Osteoblast (primary cell): ENCODE data around the gene ING4. TPM values are rescaled to one million over a fixed set of nuclear protein-coding genes. Genes with fewer than 3 reads are reported as not detected.

Experiments
- DNase-seq: peaks from one replicate; pipeline ENCODE4 v3.0.0; 2011; ENCODE audit warnings: low spot score, mixed read lengths; ENCODE audit not compliant: insufficient read length; ENCODE audit errors: missing footprints
- H2AFZ ChIP-seq: 2 replicates; pipeline ENCODE4 v1.6.0; 2011; ENCODE audit warnings: mild to moderate bottlenecking, low read length
- H3K27ac ChIP-seq: 2 replicates; pipeline ENCODE4 v1.5.1; 2011; ENCODE audit warnings: mild to moderate bottlenecking, low read depth, low read length, moderate library complexity
- H3K27me3 ChIP-seq: 2 replicates; pipeline ENCODE4 v1.6.0; 2012; ENCODE audit warnings: mild to moderate bottlenecking, control low read depth, inconsistent platforms, low read length, moderate library complexity; ENCODE audit not compliant: insufficient read depth
- H3K36me3 ChIP-seq: 2 replicates; pipeline ENCODE4 v1.5.1; 2011; ENCODE audit warnings: mild to moderate bottlenecking, low read length, control low read depth, moderate library complexity; ENCODE audit not compliant: insufficient read depth
- H3K4me1 ChIP-seq: 2 replicates; pipeline ENCODE4 v1.5.1; 2011; ENCODE audit warnings: mild to moderate bottlenecking, low read length, control low read depth, moderate library complexity; ENCODE audit not compliant: insufficient read depth
- H3K4me2 ChIP-seq: 2 replicates; pipeline ENCODE4 v1.6.0; 2011; ENCODE audit warnings: mild to moderate bottlenecking, low read length; ENCODE audit not compliant: insufficient read depth
- H3K4me3 ChIP-seq: fragments of 200-600 bp; sonication (generic); 3 replicates; pipeline ENCODE4 v1.5.1; 2012; ENCODE audit warnings: mild to moderate bottlenecking, low read length, inconsistent platforms; ENCODE audit not compliant: insufficient read depth
- H3K79me2 ChIP-seq: 2 replicates; pipeline ENCODE4 v1.6.0; 2012; ENCODE audit warnings: mild to moderate bottlenecking, low read length, control low read depth, inconsistent platforms; ENCODE audit not compliant: insufficient read depth
- H3K9me3 ChIP-seq: 2 replicates; pipeline ENCODE4 v1.5.1; 2011; ENCODE audit warnings: low read depth, low read length, control low read depth
- H4K20me1 ChIP-seq: 2 replicates; pipeline ENCODE4 v1.6.0; 2012; ENCODE audit warnings: mild to moderate bottlenecking, low read length, control low read depth; ENCODE audit not compliant: insufficient read depth
- total RNA-seq: library from RNA; depleted of rRNA; stranded (reverse); fragments of >200 nt; gene quantifications from 2 replicates; pipeline ENCODE4 v1.2.3, GENCODE V29; 2012
- TF ChIP-seq, protein P1 (sequence below): IDR thresholded peaks from 2 replicates; pipeline ENCODE4 v1.5.1; 2011; ENCODE audit warnings: mild to moderate bottlenecking, low read depth, low read length, moderate library complexity; ENCODE audit errors: extremely low read depth

The ING4 gene
- total RNA-seq, 1 donor, result 53.6 TPM

- no peak for DNase-seq
- H4K20me1 ChIP-seq, result peaks cover 3% of the 10 kb centered on the region
- H3K27ac ChIP-seq, result no peak overlapping the region
- H2AFZ ChIP-seq, result no peak overlapping the region
- peaks cover 7% of the 10 kb centered on the region for H3K79me2 ChIP-seq
- H3K27me3 ChIP-seq, result no peaks in the 10 kb centered on the region
- TF ChIP-seq, protein P1, sequence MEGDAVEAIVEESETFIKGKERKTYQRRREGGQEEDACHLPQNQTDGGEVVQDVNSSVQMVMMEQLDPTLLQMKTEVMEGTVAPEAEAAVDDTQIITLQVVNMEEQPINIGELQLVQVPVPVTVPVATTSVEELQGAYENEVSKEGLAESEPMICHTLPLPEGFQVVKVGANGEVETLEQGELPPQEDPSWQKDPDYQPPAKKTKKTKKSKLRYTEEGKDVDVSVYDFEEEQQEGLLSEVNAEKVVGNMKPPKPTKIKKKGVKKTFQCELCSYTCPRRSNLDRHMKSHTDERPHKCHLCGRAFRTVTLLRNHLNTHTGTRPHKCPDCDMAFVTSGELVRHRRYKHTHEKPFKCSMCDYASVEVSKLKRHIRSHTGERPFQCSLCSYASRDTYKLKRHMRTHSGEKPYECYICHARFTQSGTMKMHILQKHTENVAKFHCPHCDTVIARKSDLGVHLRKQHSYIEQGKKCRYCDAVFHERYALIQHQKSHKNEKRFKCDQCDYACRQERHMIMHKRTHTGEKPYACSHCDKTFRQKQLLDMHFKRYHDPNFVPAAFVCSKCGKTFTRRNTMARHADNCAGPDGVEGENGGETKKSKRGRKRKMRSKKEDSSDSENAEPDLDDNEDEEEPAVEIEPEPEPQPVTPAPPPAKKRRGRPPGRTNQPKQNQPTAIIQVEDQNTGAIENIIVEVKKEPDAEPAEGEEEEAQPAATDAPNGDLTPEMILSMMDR, result no peak
- no peaks in the 10 kb centered on the region for H3K9me3 ChIP-seq
- H3K4me3 ChIP-seq, result no peak overlapping the region
- H3K4me2 ChIP-seq, result no peak overlapping the region
- H3K36me3 ChIP-seq, result peaks cover 34% of the 10 kb centered on the region
- no peaks in the 10 kb centered on the region for H3K4me1 ChIP-seq
Measured at GRCh38 chr12:6653987-6654386, 8.9 kb downstream of the ING4 start.

- TF ChIP-seq, protein P1, result no peak
- no peak for DNase-seq
- H3K4me3 ChIP-seq, result no peak overlapping the region
- peaks cover 2% of the 10 kb centered on the region for H3K79me2 ChIP-seq
- peaks cover 3% of the 10 kb centered on the region for H4K20me1 ChIP-seq
- no peaks in the 10 kb centered on the region for H3K9me3 ChIP-seq
- H3K4me1 ChIP-seq, result no peaks in the 10 kb centered on the region
- no peak overlapping the region for H2AFZ ChIP-seq
- H3K27me3 ChIP-seq, result no peaks in the 10 kb centered on the region
- H3K36me3 ChIP-seq, result peaks cover 34% of the 10 kb centered on the region
- no peak overlapping the region for H3K4me2 ChIP-seq
- no peak overlapping the region for H3K27ac ChIP-seq
Measured at GRCh38 chr12:6653342-6653741, 9.6 kb downstream of the ING4 start.

- H3K4me3 ChIP-seq, result no peak overlapping the region
- no peak overlapping the region for H3K27ac ChIP-seq
- H3K79me2 ChIP-seq, result peaks cover 2% of the 10 kb centered on the region
- H3K36me3 ChIP-seq, result peaks cover 38% of the 10 kb centered on the region
- H3K4me1 ChIP-seq, result no peaks in the 10 kb centered on the region
- TF ChIP-seq, protein P1, result no peak
- no peak overlapping the region for H2AFZ ChIP-seq
- H3K9me3 ChIP-seq, result no peaks in the 10 kb centered on the region
- H3K27me3 ChIP-seq, result no peaks in the 10 kb centered on the region
- peaks cover 3% of the 10 kb centered on the region for H4K20me1 ChIP-seq
- DNase-seq, result no peak
- no peak overlapping the region for H3K4me2 ChIP-seq
Measured at GRCh38 chr12:6652391-6652790, 10.5 kb downstream of the ING4 start.

DNA sequence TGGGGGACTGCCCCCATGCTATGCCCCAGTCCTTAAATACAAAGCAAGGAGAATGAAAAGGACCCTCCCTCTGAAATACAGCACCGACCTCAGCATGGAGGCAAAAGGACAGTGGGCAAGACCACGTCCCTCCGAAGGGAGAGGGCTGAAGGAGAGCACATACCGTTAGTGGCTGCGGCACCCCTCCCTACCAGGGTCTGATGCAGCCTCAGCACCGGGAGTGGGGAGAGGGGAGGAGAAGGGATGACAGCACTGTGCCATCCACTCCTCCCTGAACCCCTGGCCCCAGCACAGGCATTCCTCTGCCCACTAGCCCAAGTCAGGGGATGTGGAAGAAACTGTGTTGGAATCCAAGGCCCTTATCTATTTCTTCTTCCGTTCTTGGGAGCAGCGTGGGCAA lies 12.1 kb downstream of the ING4 start:
- TF ChIP-seq, protein P1, result no peak
- H3K27ac ChIP-seq, result no peak overlapping the region

More for the DNA sequence above, 12.1 kb downstream of the ING4 start:
- Histone ChIP-seq H3K4me1 (no peaks in the 10 kb centered on the region), H4K20me1 (peaks cover 3% of the 10 kb centered on the region), H3K4me3 (no peak overlapping the region), H3K36me3 (peaks cover 33% of the 10 kb centered on the region), H3K4me2 (no peak overlapping the region), H3K9me3 (no peaks in the 10 kb centered on the region), H3K27me3 (no peaks in the 10 kb centered on the region), H3K79me2 (no peaks in the 10 kb centered on the region), H2AFZ (no peak overlapping the region)
- DNase-seq, result no peak
